HG03108 (cell line): ENCODE measurements around the gene PNLIPRP1.

Source experiments
- ATAC-seq: cut with Tn5 transposase; IDR thresholded peaks from one replicate; pipeline ENCODE4 v1.9.1; 2021; ENCODE audit warnings: moderate library complexity; ENCODE audit not compliant: unreplicated experiment

Gene PNLIPRP1

GRCh38 chr10:116629340-116629739 lies 38.6 kb downstream of the PNLIPRP1 start:
- no peak for ATAC-seq

DNA sequence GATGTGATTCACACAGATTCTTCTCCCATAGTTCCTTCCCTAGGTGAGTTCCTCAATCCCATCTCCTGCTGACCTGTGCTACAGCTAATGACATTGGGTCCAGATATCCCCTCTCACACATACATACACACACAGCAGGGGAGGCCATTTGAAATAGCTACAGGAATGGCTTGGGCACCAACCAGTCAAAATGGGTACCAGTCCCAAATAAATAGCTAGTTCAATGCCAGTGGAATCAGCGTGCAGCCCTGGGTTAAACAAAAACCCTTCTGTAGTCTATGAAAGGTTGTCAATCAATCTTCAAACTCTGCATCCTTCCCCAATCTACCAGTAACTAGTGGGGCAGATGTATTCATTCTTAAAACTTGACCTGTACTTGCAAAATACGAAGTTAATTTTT lies 39.3 kb downstream of the PNLIPRP1 start:
- ATAC-seq: no peak

GRCh38 chr10:116631871-116632295 lies 41.1 kb downstream of the PNLIPRP1 start:
- ATAC-seq: no peak

DNA sequence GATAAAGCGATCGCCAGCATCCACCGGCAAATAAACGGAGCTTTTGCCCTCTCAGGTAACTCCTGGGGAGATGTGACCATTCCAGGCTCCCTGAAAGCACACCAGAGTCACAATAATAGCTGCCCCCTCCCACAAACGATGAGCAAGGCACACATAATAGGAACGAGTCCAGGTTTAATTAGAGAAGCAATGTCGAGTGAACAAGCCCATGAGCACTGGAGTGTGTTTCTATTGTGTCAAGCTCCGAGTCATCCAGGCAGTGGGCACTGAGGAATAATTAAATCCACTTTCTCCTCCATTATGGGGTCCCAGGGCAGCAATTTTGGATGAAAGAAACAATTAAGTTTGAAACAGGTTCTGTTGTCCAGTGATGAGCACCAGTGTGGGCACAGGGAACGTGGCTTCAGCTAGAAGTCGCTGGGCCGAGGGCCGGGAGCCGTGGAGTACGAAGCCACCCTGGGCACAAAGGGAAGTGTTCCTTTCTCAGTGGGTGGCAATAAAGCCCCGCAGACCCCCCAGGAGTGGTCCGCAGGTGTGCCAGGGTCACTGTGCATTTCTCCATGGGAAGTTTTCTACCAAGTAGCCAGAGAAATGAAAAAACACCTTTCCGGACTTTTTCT lies 41.9 kb downstream of the PNLIPRP1 start:
- ATAC-seq: no peak

DNA sequence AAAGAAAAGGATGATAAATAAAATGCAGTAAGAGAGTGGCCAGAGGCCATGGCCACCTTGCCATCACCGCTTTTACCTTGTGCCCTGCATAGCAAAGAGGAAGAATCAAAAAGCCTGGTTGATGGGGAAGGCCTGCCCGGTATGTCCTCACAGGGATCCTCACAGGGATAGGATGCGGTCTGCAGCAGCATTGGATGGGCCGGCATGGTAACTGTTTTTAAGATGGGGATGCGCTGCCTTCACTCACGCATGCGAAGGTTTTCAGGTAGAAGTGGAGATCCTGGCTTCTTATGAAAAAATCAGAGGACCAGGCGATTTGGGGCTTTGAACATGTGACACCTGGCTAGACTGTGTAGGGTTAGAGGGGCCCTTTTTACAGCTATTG lies 42.4 kb downstream of the PNLIPRP1 start:
- ATAC-seq: no peak

- ATAC-seq: no peak
Measured at GRCh38 chr10:116634126-116634975, 43.6 kb downstream of the PNLIPRP1 start.

- no peak for ATAC-seq
Measured at GRCh38 chr10:116636385-116636784, 45.6 kb downstream of the PNLIPRP1 start.

GRCh38 chr10:116636976-116637375 lies 46.2 kb downstream of the PNLIPRP1 start:
- no peak for ATAC-seq

- ATAC-seq: no peak
Measured at GRCh38 chr10:116637830-116638229, 47.1 kb downstream of the PNLIPRP1 start.

DNA sequence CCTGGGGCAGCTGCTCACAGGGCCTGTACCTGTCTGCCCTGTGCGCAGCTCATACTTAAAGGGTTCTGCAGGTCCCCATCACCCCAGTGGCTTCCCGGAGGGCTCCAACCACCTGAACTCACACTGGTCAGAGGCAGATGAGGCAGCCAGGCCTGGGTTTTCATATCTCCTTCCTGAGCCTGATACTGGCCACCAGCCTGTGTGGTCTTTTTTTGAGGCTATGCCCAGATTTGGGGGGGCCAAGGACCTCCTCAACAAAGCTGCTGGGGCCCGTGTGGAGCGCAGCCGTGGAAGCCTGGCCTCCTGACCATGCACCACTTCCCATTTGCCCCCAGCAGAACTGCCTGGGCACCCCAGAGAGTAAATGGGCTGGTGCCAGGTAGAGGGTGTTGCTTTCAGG lies 55.7 kb downstream of the PNLIPRP1 start:
- ATAC-seq: no peak

DNA sequence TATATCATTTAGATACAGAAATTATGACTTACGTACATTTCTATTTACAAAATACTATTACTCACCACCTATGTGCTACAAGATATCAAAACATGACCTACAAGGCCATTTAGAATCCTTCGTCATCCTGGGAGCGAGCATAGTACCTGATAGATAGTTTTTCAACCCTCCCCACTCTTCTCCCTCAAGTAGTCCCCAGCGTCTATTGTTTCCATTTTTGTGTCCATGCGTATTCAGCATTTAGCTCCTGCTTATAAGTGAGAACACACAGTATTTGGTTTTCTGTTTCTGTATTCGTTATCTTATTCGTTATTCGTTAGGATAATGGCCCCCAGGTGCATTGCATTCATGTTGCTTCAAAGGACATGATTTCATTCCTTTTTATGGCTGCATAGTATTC lies 58.1 kb downstream of the PNLIPRP1 start:
- ATAC-seq: no peak

- no peak for ATAC-seq
Measured at GRCh38 chr10:116653885-116654284, 63.1 kb downstream of the PNLIPRP1 start.

DNA sequence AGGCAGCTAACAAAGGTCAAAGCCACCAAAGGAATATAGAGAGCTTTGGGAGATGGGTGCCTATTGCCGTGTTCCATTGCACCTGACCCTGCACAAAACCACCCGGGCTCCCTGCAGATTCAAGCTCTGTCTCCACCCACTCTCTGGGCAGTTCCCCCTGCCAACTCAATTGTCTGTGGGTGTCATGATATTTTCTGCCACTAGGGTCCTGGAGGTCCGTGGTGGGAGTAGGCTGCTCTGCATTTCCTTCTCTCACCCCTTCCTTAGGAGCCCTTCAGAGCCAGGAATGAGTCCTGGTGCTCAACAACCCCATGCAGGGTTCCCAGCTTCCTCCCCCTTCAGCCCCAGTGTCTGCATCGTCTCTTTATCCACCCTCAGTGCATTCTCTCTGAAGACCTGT lies 64.1 kb downstream of the PNLIPRP1 start:
- no peak for ATAC-seq

GRCh38 chr10:116655568-116655967 lies 64.8 kb downstream of the PNLIPRP1 start:
- ATAC-seq: no peak

DNA sequence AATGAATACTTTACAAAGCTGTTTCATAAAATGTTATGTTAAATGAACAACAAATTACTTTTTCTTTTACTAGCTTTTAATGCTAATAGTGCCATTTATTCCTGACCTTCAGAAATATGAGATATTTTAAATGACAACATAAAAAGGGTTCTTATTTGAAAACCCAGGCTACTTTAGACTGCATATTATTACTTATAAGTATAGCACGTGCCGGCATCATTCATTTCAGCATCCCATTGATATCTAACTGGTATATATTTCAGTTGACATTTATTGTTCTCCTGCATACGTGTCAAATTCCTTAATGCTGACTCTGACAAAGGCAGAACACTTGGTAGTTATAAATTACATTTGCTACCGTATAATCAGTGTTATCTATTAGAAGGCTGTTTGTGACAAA lies 65.3 kb downstream of the PNLIPRP1 start:
- no peak for ATAC-seq

DNA sequence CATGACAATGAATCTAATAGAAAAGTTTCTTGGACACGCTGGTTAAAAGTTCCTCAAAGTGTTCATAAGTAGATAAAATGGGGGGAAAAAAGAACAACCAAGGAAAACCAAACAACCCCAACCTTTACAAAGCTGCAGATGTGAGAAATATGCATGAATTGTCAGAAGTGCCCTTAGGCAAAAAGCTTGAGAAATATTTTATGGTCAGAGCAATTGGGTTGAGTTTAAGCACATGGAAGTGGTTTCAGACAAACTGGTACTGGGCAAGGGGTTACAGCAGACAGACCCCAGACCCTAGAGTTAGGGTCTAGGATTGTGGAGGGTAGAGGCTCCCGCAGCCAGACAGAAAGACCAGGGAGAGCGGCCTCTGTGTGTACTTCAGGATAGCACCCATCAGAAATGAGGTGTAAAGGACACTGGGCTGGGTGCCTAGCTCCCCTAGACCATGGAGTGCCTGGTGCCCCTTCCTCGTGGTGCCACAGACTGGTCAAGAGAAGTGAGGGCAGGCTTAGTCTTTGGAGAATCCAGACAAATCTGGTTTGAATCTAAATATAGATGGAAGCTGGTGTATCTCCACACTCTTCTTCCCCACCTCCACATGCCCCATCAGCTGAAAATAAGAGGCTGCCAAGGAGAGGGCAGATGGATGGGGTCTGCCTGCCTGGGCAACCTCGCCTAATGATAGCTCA lies 67.2 kb downstream of the PNLIPRP1 start:
- no peak for ATAC-seq
